Pulmonary artery endothelial cell (primary cell): ENCODE data around the gene ENAM. TPM values are rescaled to one million over a fixed set of nuclear protein-coding genes. Genes with fewer than 3 reads are reported as not detected.

ENCODE experiments used
- DNase-seq: peaks from one replicate; pipeline ENCODE4 v3.0.0-alpha.2; 2011; ENCODE audit warnings: low read depth, low spot score
- total RNA-seq: library from RNA; depleted of rRNA; stranded (reverse); fragments of >200 nt; gene quantifications from 2 replicates; pipeline ENCODE4 v1.2.3, GENCODE V29; 2014

ENAM gene
- not detected in 2 replicates for total RNA-seq

DNA sequence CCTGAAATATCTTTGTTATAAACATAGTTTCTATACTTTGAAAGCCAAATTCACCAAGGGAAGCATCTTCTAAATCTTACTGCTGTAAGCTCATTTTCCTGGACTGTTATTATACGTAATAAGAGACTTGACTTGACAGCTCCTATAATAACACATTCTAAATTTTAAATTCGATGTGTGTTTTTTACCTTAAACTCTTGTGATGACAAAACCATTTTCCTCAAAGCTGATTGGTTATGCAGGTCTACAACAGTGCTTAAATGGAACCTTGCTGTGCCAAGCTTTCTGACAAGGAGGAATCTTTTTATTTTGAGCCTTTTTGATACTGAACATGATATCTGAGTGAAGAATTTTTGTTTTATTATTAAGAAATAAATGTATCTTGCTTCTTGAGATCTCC is at the start of gene ENAM:
Gene ENAM, plus strand, starts transcription at position 301 of the 400 bp plus-strand sequence. CDS start 757 bp downstream, outside the sequence.
- no peak for DNase-seq

GRCh38 chr4:70581980-70582379 is 46.6 kb upstream of the ENAM start:
- no peak for DNase-seq

GRCh38 chr4:70583952-70584834 is 44.4 kb upstream of the ENAM start:
- DNase-seq = no peak

DNA sequence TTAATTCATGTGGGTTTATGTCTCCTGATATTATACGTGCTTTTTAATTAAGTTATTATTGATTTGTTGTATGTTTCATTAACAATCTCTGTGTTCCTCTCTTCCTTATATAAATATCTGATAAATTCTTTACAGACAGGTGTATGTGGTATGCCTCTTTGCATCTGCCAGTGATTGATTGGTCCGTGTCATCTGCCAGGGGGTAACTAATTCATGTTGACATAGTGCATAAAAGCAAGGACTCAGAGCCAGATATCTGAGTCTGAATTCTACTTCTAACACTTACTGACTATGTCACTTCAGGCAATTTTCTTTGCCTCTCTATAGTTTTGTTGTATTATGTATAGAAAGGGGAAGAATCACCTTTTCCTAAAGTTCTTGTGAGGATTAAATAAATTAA is 41.7 kb upstream of the ENAM start:
- DNase-seq = no peak

DNA sequence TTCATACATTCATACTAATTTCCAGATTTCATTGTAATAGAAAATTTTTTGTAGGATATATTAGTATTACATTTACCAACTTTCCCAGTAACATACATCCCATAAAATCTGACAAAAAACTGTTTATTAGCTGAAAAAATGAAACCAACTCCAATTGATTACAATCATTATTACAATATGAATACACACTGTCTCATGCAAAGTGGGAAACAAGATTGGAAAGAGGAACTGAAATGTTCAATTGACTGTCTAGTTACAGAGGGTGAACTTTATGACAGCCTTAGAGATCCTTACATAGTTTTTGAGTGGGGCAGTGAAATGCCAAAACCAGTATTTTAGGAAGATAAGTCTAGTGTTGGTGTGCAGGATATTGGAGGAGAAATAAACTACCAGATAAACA is 38.8 kb upstream of the ENAM start:
- DNase-seq = no peak

- DNase-seq = no peak
Measured at GRCh38 chr4:70591955-70592582, 36.5 kb upstream of the ENAM start, which contains the start of gene AMBN. AMBN (plus strand) TSS chr4:70592256; CDS start chr4:70592359, 103 bp downstream.

DNA sequence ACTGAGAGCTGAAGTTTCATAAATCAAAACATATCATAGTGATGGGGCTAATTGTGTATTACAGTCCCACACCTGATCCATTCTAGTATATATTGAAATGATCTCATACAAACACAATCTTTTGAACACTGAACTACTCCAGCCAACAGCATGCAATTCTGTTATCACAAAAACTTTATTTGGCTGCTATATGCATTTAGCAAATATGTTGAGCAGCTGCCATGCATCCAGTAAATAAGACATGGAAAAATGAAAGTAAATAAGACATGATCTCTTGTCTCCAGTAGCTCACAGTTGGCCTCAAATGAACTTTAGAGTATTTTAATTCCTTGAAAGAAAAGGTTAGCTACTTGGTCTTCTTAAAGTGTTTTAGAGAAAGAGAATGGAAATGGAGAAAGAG is 34.3 kb upstream of the ENAM start:
- DNase-seq = no peak

DNA sequence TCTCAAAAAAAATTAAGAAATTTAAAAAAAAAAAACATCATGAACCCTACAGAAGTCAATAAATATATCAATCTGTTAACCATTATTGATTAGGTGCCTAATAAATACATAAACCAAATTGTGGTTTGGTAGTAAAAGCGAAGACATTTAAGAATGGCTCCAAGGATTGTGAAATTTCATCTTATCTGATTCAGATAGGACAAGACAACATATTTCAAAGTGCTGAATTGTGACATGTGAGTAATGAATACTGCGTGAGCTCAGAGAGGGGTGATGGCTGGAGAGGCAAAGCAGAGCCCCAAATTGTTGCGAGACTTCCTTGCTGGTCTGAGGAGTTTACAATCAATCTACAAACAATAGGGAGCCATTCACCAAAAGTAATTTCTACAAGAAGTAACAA is 28.2 kb upstream of the ENAM start:
- no peak for DNase-seq

DNA sequence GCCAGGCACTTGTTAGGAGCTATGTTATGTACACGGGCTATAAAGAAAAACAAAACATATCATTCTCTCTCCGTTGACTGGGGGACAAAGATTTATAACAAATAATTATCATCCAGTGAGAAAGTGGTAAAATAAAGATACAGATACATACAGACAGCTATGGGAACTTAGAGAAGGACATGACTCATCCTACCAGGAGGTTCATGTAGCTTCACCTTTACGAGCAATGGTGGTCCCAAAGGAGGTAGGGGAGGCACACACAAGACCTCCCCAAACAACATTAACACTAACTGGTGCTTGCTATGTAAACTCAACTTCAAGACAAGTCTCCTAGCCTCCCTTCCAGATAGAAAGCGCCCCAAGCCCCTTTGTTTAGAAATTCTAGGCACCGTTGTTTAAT is 27.6 kb upstream of the ENAM start:
- DNase-seq = no peak

DNA sequence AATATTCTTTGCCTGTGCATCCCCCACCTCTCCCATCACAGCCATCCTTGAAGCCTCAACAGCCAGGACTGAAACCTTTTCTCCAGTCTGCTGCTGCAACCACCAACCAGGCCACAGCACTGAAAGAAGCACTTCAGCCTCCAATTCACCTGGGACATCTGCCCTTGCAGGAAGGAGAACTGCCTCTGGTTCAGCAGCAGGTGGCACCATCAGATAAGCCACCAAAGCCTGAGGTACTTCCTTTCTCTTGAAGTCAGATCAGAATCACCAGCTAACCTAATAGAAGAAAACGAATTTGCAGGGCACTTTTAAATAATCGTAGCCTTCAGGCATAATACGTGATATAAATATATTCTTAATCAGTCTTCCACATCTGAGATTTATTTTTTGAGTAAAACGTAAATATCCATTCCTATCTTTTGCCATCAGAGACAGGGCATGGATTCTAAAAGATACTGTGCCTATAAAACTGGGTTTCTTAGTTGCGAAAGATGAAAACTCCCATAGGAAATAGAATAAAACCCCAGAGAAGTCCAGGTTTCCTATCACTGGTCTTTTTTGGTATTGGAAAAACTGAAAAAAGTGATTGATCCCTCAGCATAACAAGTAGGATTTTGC is 27.0 kb upstream of the ENAM start:
- DNase-seq = peak; percentile 13

DNA sequence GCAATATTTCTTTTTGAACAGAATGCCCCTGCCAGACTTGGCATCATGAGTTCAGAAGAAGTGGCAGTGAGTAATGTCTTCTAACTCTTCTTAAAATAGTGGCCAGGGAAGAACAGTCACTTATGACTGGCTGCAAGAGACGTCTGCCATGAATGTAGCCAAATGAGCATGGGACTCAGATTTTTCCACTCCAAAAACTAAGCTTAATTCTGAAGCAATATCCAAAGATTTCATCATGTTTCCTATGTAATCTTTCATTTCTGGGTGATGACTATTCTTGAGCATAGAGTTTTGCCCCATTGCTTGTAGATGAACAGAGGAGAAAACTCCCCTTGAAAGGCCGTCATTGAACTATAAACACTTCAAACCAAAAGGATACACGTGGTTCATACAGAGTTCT is 24.7 kb upstream of the ENAM start:
- DNase-seq = no peak

- no peak for DNase-seq
Measured at GRCh38 chr4:70606459-70606858, 22.1 kb upstream of the ENAM start.

GRCh38 chr4:70607334-70607853 is 21.1 kb upstream of the ENAM start:
- DNase-seq = no peak

DNA sequence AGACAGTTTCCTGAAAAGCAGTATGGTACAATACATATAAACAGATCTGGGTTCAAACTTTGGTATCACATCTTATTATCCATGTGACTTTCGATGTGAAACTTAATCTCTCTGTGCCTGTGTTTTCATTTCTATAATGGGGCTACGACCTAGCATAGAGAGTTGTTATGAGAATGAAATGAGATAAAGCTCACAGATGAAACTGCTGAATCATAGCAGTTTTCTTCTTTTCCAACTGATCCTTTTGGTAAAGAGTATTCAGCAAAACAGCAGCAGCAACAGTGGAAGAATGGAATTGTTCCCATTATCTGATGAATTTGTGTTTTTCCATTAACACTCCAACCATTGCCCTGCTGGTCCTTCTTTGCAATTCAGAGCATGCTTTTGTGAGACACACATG is 20.2 kb upstream of the ENAM start:
- no peak for DNase-seq

- DNase-seq = no peak
Measured at GRCh38 chr4:70613306-70614183, 15.0 kb upstream of the ENAM start.

DNA sequence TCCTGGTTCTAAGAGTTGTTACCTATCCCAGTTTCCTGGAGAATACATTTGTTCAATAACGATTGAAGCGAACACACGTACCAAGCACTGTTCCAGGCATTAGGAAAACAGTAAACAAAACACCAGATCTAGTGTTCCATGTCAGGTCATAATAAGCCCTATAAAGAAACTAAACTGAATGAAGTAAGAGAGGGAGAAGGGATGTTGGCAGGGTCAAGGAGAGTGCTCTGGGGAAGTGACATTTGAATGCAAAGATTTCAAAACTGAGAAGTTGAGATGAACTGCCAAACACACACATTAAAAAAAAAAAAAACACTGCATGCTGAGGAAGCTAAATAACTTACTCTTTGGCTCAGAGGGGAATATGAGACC is 14.4 kb upstream of the ENAM start:
- DNase-seq = no peak

GRCh38 chr4:70619288-70619687 is 9.3 kb upstream of the ENAM start:
- no peak for DNase-seq

- DNase-seq = no peak
Measured at GRCh38 chr4:70619778-70620177, 8.8 kb upstream of the ENAM start.

DNA sequence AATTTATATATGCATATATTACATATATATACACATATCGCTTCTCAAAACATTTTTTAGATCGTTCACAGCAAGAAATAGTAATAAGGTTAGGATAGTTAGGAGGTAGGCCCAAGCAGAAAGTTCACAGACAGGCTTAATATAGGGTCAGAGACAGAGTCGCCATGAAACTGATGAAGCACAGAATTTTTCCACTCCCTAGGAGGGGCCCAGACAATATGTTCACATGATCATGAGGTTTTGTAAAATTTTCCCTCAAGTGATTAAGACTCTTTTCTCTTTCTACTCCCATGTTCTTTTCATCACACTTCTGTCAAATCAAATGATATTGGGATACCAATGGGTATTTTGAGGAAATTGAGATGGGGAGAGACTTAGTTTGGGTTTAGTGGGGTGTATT is 5.2 kb upstream of the ENAM start:
- DNase-seq = no peak

- DNase-seq = no peak
Measured at GRCh38 chr4:70624226-70624793, 4.2 kb upstream of the ENAM start.

DNA sequence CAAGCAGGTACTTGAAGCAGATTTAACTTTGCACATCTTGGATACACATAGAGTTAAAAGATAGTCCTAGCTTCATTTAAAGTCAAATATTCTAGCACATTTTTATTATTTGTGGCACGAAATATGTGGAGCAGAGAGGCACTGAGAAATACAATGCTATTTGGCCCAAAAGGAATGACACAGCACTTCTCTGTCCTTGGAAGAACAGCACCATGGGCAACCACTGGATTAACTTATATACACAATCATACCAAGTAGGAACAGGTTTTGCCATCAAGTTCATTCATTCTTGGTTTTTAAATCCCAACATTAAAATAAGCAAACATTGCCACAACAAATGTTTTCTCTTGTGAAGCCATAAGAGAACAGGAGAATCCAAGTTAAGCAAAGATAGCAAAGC is 924 bp upstream of the ENAM start:
- DNase-seq = no peak
